HG03097 (cell line): ENCODE results near the gene PTGDR2.

Experiments
- ATAC-seq: cut with Tn5 transposase; IDR thresholded peaks from one replicate; pipeline ENCODE4 v1.9.1; 2021; ENCODE audit not compliant: unreplicated experiment, low FRiP score

The PTGDR2 gene

DNA sequence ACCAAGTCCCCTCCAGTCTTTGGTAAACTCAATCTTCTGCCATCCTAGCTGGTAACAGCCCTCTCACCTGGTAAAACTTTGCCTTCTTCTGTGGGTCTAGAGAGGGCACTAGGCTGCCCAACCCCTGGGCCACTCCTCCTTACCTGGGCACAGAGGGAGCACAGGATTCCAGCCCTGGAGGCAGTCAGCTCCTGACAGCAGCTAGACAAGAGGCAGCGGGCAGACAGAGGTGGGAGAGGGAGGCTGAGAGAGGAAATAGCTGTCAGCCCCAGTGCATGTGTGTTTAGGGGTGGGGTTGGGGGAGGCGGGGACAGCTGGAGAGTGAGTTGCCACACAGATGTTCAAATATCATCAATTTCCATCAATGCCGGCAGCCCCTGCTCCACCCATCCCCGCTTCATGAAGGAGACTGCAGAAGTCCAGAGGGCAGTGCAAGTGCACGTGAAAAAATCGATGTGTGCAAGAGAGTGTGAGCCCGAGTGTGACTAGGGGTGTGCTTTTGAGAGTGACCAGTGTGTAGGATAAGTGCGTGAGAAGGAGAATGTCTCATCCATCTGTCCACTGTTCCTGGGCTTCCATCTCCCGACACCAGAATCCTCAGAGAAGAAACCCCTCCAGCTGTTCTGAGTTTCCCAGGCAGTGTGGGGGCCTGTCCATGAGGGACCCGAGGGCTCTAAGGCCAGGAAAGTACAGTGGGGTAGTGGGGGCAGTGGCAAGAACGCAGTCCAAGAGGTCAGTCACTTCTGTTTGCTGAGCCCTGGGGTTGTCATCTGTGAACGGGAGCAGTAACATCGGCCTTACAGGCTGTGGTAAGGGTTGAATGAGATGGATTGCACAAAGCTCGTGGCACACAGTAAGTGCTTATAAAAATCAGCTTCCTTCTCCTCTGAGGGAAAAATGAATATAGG lies at the start of gene PTGDR2:
Gene PTGDR2 (minus strand): TSS at position 225 of the 908 bp plus-strand sequence. CDS start 2,228 bp downstream, outside the sequence.
- no peak for ATAC-seq

DNA sequence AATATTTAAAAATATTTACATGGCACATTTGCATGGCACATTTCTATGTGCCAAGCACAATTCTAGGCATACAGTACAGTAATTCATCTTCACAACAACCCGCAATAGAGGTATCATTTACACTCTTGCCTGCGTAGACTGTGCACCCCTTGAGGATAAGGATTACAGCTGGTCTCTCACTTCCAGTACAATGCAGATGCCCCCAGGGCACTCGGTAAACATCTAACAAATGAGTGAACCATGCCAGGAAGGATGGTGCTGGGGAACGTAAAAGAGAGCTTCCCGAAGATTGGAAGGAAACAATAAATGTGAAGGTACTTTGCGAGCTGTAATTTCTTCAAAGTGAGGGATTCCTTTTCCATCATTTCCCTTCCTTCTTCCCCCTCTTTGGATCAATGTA lies 49.3 kb upstream of the PTGDR2 start:
- ATAC-seq, result no peak

- ATAC-seq, result no peak
Measured at GRCh38 chr11:60902625-60903024, 46.9 kb upstream of the PTGDR2 start.

GRCh38 chr11:60900673-60901404 lies 45.1 kb upstream of the PTGDR2 start:
- no peak for ATAC-seq

GRCh38 chr11:60899977-60900376 lies 44.2 kb upstream of the PTGDR2 start:
- no peak for ATAC-seq

DNA sequence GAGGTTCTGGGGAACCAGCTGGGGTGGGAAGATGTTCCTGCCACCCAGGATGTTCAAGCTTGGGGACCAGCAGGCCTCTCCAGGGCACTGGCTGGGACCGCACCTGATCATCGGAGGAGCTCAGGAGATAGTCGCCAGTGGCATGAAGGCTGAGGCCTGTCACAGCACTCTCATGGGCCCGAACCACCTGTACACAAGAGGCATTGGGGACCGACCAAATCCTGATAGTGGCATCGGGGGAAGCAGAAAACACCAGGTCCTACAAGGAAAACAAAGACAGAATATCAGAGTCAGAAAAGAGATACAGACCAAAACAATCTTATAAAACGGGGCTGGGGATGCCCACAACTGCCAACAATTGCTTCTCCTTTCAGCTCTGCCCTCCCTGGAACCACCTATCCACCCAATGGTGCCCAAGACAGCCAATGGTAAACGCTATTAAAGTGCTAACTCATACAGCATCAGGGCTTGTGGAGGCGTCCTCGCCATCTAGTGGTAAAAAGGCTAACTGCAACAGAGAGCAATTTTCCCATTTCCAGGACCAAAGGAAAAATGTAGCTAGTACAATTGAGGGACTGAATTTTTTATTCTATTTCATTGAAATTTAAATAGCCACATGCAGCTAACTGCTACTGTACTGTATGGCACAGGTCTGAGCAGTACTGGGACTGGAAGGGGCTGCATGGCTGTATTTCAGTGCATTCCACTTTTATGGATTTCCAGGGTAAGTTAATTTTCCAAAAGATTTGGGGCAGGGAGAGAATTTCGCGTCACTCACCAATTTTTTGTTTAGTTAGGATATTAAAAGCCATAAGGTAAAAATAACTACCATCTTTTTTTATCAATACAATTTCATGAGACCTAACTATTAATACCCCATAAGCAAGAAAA lies 43.5 kb upstream of the PTGDR2 start:
- ATAC-seq, result no peak

DNA sequence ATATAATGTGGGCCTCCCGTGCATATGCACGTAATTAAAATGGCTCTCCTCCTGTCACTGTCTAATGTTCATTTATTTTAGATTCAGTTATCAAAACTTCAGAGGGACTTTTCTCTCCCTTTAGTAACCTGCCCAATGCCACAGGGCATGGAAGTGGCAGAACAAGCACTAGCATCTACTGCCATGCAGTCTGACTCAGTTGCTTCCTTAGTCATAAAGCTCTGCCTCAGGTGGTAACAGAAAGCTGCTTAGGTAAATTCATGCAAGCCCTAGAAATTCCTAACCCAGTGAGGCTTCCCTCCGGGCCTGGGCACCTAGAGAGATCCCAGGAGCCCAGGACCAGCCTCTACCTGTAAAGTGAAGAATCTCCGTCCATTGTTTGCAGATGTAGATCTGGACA lies 41.7 kb upstream of the PTGDR2 start:
- no peak for ATAC-seq

- no peak for ATAC-seq
Measured at GRCh38 chr11:60895687-60896086, 39.9 kb upstream of the PTGDR2 start.

DNA sequence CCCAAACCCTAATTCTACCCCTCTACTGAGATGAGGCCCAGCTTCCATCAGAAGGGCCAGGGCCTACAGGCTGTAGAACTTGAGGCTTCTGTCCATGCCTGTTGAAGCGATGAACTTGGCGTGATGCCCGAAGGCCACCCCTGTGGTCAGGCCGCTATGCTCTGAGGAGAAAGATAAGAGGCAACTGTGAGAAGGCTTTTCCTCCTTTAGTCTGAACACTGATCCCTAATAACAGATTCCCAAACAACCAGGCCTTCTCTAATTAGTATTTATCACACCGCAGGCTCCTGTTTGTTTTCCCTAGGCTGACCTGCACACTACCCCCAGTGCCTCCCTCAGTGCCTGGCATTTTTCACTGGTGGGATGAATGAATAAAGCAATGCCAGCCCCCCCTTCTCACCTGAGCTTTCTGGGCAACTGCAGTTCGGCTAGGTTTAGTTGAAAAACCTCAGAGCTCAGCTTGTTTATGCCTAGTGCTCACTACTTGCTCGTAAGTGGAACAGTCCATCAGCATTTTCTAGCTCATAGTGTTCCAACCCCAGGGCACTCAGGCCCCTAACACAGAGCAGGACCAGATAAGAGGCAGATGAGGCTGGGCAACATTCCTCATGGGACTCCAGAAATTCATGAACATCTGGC lies 35.5 kb upstream of the PTGDR2 start:
- no peak for ATAC-seq

DNA sequence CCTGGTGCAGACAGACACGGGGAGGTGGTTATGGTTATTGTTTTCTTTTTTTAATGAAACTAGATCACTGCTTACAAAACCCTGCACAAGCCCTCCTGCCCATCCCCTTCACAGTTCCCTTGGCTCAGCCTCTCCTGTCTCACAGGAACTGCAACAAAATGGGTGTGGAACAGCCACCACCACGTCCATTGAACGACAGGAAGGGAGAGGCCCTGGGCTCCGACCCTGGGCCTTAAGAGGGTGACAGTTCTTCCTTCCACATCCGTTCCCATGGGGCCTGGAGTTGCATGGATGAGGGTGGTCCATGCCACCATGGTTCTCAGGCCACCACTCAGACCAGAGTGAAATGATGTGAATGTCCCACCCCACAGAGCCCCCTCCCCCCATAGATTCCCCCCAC lies 34.9 kb upstream of the PTGDR2 start:
- ATAC-seq, result no peak

DNA sequence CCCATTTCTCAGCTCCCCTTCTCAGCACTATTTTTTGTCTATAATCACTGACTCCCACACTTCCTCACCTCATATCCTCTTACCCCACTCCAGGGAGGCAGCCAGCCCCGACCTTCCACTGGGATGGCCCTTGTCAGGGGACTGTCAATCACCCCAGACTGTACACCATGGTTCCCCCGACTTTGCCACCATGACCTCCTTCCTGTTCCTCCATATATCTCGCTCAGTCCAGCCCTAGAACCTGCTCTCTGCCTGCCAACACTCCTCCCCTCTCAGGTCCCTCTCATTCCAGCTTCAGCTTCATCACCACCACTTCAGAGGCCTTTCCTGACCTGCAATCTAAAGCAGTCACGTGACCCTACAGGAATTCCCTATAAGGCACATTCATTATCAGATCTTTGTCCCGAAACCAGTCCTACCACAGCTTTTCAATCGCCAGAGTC lies 34.1 kb upstream of the PTGDR2 start:
- no peak for ATAC-seq

GRCh38 chr11:60887556-60887955 lies 31.8 kb upstream of the PTGDR2 start:
- ATAC-seq, result no peak

- ATAC-seq, result no peak
Measured at GRCh38 chr11:60880643-60881282, 25.0 kb upstream of the PTGDR2 start.

GRCh38 chr11:60879971-60880588 lies 24.3 kb upstream of the PTGDR2 start:
- ATAC-seq, result no peak

DNA sequence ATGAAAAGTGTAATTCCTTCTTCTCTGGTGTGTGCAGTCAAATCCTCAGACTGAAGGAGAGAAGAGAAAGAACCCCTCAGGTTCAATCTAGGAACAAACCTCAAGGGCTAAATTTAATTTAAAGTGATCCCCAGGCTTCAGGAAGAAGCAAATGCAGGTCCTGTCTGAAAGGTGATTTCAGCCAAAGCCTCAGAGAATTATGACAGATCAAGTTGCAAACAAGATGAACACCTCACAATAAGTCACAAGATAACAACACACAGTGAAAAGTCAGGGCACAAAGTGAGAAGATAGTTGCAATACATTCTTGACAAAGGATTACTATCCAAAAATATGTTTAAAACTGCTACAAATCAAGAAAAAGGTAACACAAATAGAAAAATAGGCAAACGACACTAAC lies 23.4 kb upstream of the PTGDR2 start:
- ATAC-seq, result no peak

GRCh38 chr11:60878245-60879101 lies 22.7 kb upstream of the PTGDR2 start:
- no peak for ATAC-seq

DNA sequence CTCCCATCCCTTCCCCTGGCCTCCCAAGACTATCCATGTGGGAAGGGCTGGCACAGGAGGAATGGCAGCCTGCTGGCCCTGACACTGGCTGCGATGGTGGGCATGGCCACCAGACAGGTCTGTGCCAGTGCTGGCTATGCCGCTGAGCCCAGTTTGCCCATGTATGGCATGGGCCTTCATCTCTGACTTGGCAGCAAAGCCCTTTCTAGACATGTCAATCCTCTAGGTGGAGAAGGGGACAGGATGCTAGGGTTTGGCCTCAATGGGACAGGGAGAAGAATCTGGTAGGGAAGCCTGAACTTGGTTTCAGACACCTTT lies 20.4 kb upstream of the PTGDR2 start:
- no peak for ATAC-seq

DNA sequence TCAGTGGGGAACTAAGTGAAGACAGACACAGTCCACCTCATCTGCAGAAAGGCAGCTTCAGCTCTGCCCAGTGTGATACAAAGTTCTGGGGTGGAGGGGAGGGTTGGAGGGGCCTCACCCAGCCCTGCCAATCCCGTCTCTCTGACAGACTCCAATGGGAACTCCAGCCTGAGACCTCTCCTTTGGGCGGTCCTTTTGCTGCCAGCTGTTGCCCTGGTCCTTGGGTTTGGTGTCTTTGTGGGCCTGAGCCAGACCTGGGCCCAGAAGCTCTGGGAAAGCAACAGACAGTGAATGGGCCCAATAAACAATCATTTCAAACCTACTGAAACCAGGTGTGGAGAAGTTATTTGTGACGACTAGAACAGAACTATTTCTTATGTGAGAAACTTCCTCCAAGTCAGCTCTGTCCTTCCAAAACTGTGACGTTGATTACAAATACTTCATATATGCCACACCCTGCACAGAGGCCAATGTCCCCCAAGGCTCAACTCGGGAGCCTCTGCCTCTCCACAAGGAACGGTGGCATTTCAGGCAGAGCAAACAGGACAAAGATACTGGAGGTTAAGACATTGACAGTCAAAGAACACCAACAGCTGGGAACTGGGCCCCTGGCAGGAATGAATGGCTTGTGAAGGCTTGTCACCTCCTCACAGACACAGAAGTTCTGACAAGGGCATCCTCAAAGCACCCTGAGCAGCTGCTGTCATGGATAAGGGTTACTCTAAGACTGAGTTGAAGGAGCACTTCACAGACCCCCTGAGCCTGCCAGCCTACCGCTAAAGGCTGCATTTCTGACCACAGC lies 19.8 kb upstream of the PTGDR2 start:
- no peak for ATAC-seq
